HG03097 (cell line): ENCODE results near the gene PITX2.

ENCODE experiments used
- ATAC-seq: cut with Tn5 transposase; IDR thresholded peaks from one replicate; pipeline ENCODE4 v1.9.1; 2021; ENCODE audit not compliant: unreplicated experiment, low FRiP score

The PITX2 gene

GRCh38 chr4:110622841-110623717 lies at the start of gene PITX2:
PITX2 (minus strand) TSS chr4:110623077; CDS start chr4:110622460, 617 bp downstream.
- peak; percentile 95 for ATAC-seq

DNA sequence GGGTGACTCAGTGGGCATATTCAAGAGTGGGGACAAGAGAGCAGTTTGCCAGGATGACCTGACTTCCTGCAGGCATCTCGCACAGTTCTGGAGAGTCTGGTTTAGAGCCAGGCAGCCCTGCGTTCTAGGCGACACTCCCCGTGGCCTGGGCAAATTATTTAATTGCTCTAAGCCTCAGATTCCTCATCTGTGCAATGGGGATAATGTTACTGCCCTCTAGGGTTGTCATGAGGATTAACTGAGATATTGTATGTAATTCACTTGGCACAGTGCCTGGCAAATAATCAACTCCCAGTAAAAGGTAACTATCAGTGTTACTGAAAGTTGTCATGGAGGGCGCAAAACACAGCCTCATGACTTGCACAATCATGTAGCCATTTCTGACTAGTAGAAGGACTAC lies 48.8 kb upstream of the PITX2 start:
- no peak for ATAC-seq

DNA sequence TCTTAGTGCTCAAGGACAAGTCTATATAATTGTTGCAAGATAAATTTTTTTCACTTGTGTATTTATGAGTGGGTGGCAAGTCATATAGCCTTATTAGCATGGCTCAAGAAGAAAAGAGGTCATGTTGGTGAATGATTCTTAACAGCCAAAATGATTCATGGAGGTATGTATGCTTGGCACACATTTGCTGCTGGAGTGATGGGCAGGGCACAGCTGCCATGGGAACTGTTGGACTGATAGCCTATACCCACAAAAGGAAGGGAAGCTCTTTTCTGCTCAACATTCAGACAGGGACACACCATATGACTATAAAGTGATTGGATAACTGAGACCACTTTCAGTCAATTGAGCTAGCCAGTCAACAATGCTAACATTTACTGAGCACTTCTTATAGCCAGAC lies 46.8 kb upstream of the PITX2 start:
- ATAC-seq, result no peak

DNA sequence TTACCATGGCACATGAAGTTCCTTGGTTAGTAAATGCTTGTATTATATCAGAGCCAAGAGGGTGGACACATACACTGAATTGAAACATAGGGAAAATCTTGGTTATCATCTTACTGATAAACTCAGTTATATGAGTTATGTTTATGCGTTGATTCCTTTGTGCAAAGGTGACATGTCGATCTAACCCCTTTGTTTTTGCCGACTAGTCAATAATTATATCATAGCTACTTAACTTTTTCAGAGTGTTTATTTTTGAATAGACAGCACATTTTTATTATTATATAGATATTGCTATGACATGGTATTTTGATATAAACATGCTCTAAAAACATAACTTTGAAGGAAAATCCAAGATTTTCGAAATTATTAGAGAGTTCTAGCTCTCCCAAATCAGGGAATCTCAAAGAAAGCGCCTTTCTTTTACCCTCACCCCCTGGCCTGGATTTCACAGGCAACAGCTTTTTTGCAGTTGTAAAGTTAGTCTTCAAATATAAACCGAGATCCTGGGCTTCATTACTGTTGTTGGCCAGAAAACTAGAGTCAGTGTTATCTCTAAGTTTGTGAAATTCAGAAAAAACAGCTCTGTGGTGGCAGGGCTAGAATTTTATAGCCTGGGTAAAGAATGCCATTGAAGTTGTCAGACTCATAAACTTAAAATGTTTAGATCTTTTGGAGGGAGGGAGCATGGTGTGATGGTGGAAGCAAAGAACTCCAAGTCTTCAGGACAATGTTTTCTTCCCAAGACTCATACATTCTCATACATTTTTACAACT lies 45.8 kb upstream of the PITX2 start:
- ATAC-seq, result no peak

DNA sequence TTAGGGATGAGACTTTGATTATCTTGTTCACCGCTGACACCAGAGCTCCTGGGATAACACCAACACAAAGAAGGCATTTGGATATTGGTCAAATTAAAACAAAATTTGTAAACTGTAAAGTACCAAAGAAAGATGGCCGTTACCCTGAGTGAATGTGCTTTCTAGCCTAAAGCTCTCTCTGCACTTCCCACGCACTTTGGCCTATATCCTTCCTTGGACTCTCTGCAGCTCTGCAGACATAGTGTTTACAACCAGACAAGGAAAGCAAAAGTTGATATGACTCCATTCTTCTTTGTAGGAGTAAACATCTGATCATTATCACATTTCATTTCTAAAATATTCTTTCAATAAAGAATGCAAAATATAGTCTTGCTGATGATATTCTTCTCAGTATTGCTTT lies 44.8 kb upstream of the PITX2 start:
- ATAC-seq, result no peak

GRCh38 chr4:110666030-110666429 lies 43.2 kb upstream of the PITX2 start:
- no peak for ATAC-seq

- no peak for ATAC-seq
Measured at GRCh38 chr4:110663738-110664444, 41.0 kb upstream of the PITX2 start.

- no peak for ATAC-seq
Measured at GRCh38 chr4:110663206-110663605, 40.3 kb upstream of the PITX2 start.

DNA sequence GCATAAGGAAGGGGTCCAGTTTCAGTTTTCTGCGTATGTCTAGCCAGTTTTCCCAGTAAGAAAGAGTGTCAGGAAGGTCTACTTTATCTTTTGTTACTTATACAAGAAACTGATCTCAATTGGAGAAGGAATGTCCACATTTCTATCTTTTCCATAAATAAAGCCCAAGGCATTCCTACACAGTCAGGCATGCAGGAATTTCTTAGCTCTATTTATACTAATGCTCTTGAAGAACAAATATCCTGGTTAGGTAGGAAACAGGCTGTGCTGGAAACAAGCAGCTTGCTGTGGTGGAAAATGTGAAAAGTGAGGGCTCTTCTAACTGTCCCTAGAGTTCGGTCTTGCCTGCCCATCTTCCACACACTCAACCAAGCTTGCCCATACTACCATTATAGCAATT lies 37.9 kb upstream of the PITX2 start:
- ATAC-seq, result no peak

DNA sequence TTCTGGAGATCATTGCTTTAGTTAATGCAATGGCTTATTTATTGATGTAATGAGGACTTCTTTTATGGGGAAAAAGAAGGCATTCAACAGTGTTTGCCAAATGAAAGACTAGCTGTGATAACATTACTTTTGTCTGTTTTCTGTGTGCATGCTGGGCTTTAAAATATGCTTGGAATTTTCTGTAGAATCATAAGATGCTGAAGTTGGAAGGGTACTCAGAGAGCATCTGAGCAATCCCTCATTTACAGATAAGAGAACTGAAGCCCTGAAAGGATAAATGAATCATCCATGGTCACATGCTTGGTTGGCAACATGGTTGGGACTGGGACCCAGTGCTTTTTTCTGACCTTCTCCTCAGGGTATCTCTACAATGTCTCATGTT lies 31.4 kb upstream of the PITX2 start:
- ATAC-seq, result no peak

- no peak for ATAC-seq
Measured at GRCh38 chr4:110653321-110654253, 30.7 kb upstream of the PITX2 start.

- ATAC-seq, result no peak
Measured at GRCh38 chr4:110644008-110644407, 21.1 kb upstream of the PITX2 start.

- no peak for ATAC-seq
Measured at GRCh38 chr4:110643096-110643495, 20.2 kb upstream of the PITX2 start.

DNA sequence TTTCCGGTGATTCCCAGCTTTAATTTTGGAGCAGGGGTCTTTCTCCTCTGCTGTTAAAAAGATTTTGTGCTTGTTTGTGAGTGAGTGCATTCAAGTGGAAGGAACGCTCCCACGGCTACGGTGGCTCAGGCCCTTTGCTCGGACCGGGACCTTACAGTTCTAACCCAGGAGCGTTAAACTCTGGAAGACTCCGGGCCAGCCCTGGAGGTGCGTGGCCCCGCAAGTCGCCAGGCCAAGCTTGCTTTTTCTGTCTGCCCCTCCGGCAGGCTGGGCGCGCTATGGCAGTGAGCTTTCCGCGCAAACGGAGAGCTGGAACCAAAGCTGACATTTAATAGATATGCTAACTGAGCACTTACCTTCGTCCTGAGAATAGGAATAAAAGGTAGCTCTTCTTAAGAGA lies 18.3 kb upstream of the PITX2 start:
- ATAC-seq, result no peak

GRCh38 chr4:110640576-110640975 lies 17.7 kb upstream of the PITX2 start:
- no peak for ATAC-seq

DNA sequence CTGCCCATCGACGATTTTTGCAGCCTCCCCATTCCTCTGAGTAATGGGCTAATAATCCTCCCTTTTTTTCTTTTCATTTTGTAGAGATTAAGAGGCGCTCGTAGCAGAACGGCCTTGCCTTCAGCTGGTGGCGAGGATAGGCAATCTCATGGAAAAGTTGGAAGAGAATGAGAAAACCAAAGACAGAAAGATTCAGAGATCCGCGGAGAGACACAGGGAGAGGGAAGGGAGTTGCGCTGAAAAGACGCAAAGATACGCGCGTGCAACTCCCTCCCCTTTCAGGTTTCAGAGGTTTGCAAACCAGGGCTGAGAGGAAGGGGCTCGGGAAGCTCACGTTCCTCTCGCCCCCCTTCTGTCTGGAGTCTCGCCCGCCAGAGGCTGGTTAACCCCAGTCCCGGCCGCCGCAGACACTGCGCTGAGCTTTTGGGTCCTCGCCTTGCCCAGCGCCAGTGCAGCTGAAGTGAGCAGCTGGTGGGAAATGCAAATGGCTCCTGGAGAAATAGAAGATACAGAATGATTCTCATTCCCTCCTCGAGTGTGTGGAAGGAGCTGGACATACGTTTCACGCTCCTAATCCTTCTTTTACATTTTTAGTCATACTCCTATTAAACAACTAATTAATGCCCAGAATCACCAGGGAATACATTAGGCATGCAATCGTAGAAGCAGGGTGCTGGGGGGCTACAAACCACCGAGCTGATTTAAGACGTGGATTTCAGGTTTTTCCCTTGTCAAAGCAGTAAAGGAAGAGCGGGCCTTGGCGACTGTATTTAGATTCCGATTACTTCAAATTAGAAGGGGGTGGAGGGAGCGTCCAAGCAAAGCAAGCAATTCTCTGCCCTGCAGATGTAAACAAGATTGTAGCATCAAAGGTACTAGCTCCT lies 16.6 kb upstream of the PITX2 start:
- no peak for ATAC-seq

DNA sequence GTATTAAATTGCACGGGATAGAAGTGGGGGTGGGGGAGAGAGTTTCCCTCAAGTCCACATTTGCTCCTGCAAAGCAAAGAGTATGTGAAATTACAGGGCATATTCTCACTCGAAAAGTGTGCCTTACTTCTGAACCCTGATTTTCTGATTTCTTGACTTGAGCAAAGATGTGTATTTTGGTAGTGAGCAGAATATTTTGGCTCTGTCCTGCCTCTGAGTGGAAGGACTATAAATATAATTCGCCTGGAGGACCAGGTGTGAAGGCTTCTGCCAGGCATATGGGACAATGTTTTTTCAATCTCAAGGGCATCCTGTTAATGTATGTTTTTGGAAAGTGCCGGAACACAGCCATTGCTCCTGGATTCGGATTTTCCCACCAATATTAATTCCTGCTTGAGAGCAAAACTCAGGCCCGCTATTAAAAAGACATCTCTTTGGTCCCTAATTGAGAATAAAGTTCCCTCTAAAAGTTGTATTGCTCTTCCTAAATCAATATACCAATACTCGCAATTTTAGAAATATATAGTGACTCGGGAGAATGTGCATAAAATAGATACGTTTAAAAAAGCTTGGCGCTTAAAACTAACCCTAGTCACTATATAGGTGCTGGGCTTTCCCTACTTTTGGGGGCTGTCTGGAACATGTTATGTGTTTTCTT lies 15.3 kb upstream of the PITX2 start:
- ATAC-seq, result no peak

DNA sequence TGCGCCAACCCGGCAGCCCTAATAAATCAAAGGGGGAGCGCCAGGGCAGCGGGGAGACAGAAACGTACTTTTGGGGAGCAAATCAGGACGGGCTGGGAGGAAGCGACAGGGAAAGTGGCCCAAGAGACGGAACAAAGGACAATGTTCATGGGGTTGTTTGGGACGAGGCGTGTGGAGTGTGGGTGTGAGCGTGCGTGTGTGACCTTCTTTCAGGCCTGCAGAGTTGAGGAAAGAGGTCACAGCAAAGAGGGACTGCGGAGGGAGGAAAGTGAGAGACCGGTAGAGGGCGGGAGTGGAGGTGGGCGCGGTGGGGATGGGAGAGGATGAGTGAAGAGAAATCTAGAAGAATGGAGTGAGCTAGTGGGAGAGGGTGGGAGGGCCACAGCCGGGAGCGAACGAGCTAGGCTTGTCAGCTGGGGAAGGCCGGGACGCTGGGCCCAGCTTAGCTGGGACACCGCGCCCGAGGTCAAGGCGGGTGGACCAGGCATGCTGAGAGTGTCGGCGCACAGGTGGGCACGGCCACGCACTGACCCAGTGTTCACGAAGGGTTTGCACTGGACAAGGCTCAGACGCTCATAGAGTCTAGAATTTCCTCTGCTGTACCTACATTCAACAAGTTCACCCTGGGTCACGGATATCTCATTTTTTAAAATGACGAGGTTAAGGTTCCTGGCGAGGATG lies 14.7 kb upstream of the PITX2 start:
- ATAC-seq, result no peak
